K562 (cell line): ENCODE results near the gene GCA. TPM values are rescaled to one million over a fixed set of nuclear protein-coding genes. Genes with fewer than 3 reads are reported as not detected.

Experiments
- ATAC-seq: fragments of 200-7000 bp; cut with Tn5 transposase; 3 replicates; pipeline ENCODE4 v1.9.1; 2020; ENCODE audit warnings: moderate library complexity
- BruUV-seq: library from RNA; stranded (reverse); fragments of 400-500 nt; replicated peaks from 2 replicates; lab custom pipeline; 2021; lab: Mats Ljungman, UMichigan
- CTCF ChIA-PET: fragments of 300-600 bp; formaldehyde crosslinking; extraction: SDS; loops from one replicate; lab custom pipeline; 2021; ENCODE audit warnings: low intra/inter-chr PET ratio; lab: Yijun Ruan, JAX
- POLR2A ChIA-PET: fragments of 300-600, 350-650 bp; sonication (Branson Sonifier 250); formaldehyde crosslinking; extraction: SDS; loops from one replicate; lab custom pipeline; 2021; ENCODE audit warnings: antibody characterized with exemption, inconsistent platforms; lab: Yijun Ruan, JAX
- DNase-seq, 4 experiments: peaks; one replicate each; pipeline versions ENCODE4 v3.0.0 to v3.0.0-alpha.2; 2011 to 2018; ENCODE audit warnings: low spot score in 3 of 4, mixed read lengths in 3 of 4; ENCODE audit errors: extremely low read depth in 1 of 4
- FAIRE-seq: peaks from 2 replicates; lab custom pipeline; 2011; peaks lifted over from hg19 to GRCh38; lab: Jason Lieb, UNC
- H2AFZ ChIP-seq: 2 replicates; pipeline ENCODE4 v1.6.0; 2011; ENCODE audit warnings: low read depth, low read length, control low read depth, inconsistent platforms
- H3K27ac ChIP-seq: fragments of 200-600 bp; 3 replicates; pipeline ENCODE4 v1.8.0; 2011; ENCODE audit warnings: low read depth, mild to moderate bottlenecking, control low read depth, inconsistent platforms, low read length, moderate library complexity, mixed read lengths; ENCODE audit errors: extremely low read depth
- H3K27me3 ChIP-seq, 2 experiments: fragments of 300-600 bp in 1 of 2; 2 replicates in 1 of 2; 3 replicates in 1 of 2; pipeline versions ENCODE4 v1.6.0 to v1.8.0; 2011; ENCODE audit warnings: inconsistent platforms in 2 of 2, low read length in 2 of 2, mild to moderate bottlenecking in 1 of 2, mixed read lengths in 1 of 2, moderate library complexity in 1 of 2; ENCODE audit not compliant: control insufficient read depth in 2 of 2, insufficient read depth in 2 of 2
- H3K36me3 ChIP-seq: fragments of 300-600 bp; 3 replicates; pipeline ENCODE4 v1.8.0; 2011; ENCODE audit warnings: mild to moderate bottlenecking, low read length, inconsistent platforms; ENCODE audit not compliant: control insufficient read depth, insufficient read depth
- H3K4me1 ChIP-seq, 2 experiments: fragments of 200-600 bp in 1 of 2; replicated peaks in 1 of 2; 2 replicates in 1 of 2; 3 replicates in 1 of 2; pipeline versions ENCODE4 v1.5.1 to v1.8.0; 2011; ENCODE audit warnings: inconsistent platforms in 2 of 2, low read length in 2 of 2, mild to moderate bottlenecking in 1 of 2, mixed read lengths in 1 of 2, moderate library complexity in 1 of 2; ENCODE audit not compliant: control insufficient read depth in 2 of 2, insufficient read depth in 2 of 2
- H3K4me2 ChIP-seq: 2 replicates; pipeline ENCODE4 v1.6.1; 2011; ENCODE audit warnings: low read length, control low read depth, inconsistent platforms, mixed read lengths; ENCODE audit not compliant: insufficient read depth
- H3K4me3 ChIP-seq: fragments of 200-600 bp; sonication (generic), shearing (Covaris generic); 2 replicates; pipeline ENCODE4 v1.5.1; 2016; ENCODE audit warnings: control low read depth, inconsistent platforms
- H3K79me2 ChIP-seq: fragments of 200-600 bp; 3 replicates; pipeline ENCODE4 v1.8.0; 2011; ENCODE audit warnings: low read length, inconsistent platforms; ENCODE audit not compliant: control insufficient read depth, insufficient read depth
- H3K9ac ChIP-seq, 2 experiments: 2 replicates each; pipeline versions ENCODE4 v1.6.0 to v1.6.1; 2011; ENCODE audit warnings: low read depth in 2 of 2, low read length in 2 of 2, control low read depth in 1 of 2, inconsistent platforms in 1 of 2, mild to moderate bottlenecking in 1 of 2, mixed read lengths in 1 of 2; ENCODE audit not compliant: insufficient read depth in 1 of 2
- H3K9me1 ChIP-seq: one replicate; pipeline ENCODE4 v1.6.0; 2011; ENCODE audit warnings: inconsistent platforms, mild to moderate bottlenecking, low read length, moderate library complexity; ENCODE audit not compliant: control insufficient read depth, insufficient read depth
- H3K9me3 ChIP-seq: replicated peaks from 2 replicates; pipeline ENCODE4 v1.5.1; 2011; ENCODE audit warnings: low read depth, low read length, inconsistent platforms; ENCODE audit not compliant: control insufficient read depth, insufficient read depth
- H4K20me1 ChIP-seq: replicated peaks from 2 replicates; pipeline ENCODE4 v1.6.1; 2011; ENCODE audit warnings: low read length, inconsistent platforms, mixed read lengths; ENCODE audit not compliant: control insufficient read depth, insufficient read depth
- ATF7 ChIP-seq: fragments of 450-650 bp; IDR thresholded peaks from 2 replicates; pipeline ENCODE4 v1.7.1; 2014; ENCODE audit warnings: mild to moderate bottlenecking, moderate library complexity
- E2F3 ChIP-seq: fragments of 250-450 bp; sonication (Bioruptor Pico); IDR thresholded peaks from 2 replicates; pipeline ENCODE4 v1.4.0; 2020; ENCODE audit warnings: mild to moderate bottlenecking
- E4F1 ChIP-seq: fragments of 250-450 bp; sonication (Bioruptor Pico); IDR thresholded peaks from 2 replicates; pipeline ENCODE4 v1.5.0; 2021; ENCODE audit warnings: mild to moderate bottlenecking, borderline replicate concordance
- ERF ChIP-seq: fragments of 450-650 bp; formaldehyde crosslinking; IDR thresholded peaks from 2 replicates; pipeline ENCODE4 v1.4.0; 2020; ENCODE audit warnings: mild to moderate bottlenecking, mixed read lengths
- EZH2 ChIP-seq: IDR thresholded peaks from 2 replicates; pipeline ENCODE4 v1.6.1; 2012; ENCODE audit warnings: low read depth, mild to moderate bottlenecking, inconsistent platforms, low read length, borderline replicate concordance
- FOXM1 ChIP-seq, 2 experiments: fragments of 450-650 bp in 1 of 2; sonication (generic) in 1 of 2; formaldehyde crosslinking in 1 of 2; IDR thresholded peaks; 2 replicates each; pipeline versions ENCODE4 v1.6.1 to v1.9.0; 2017 to 2022; ENCODE audit warnings: low read depth in 2 of 2, mild to moderate bottlenecking in 2 of 2, missing genetic modification reagents in 1 of 2, moderate library complexity in 1 of 2
- FOXO4 ChIP-seq: fragments of 450-650 bp; formaldehyde crosslinking; IDR thresholded peaks from 2 replicates; pipeline ENCODE4 v1.4.0; 2020; ENCODE audit warnings: mild to moderate bottlenecking, moderate library complexity
- IRF9 ChIP-seq: fragments of 450-650 bp; IDR thresholded peaks from 2 replicates; pipeline ENCODE4 v1.6.1; 2016; ENCODE audit warnings: missing biosample characterization, missing genetic modification characterization
- MAZ ChIP-seq, 2 experiments: fragments of 450-650 bp in 1 of 2; sonication (generic) in 1 of 2; formaldehyde crosslinking; IDR thresholded peaks in 1 of 2; conservative IDR thresholded peaks in 1 of 2; 2 replicates each; pipeline versions ENCODE4 v1.4.0 to v1.5.0; 2020; ENCODE audit warnings: mild to moderate bottlenecking in 1 of 2, missing genetic modification reagents in 1 of 2
- MTA2 ChIP-seq: fragments of 450-650 bp; IDR thresholded peaks from 2 replicates; pipeline ENCODE4 v1.6.1; 2016; ENCODE audit warnings: low read depth
- SMAD1 ChIP-seq: fragments of 150-350 bp; IDR thresholded peaks from 2 replicates; pipeline ENCODE4 v1.6.1; 2014; ENCODE audit warnings: low read length, low read depth; ENCODE audit not compliant: partially characterized antibody
- VEZF1 ChIP-seq: fragments of 200-800 bp; sonication (Bioruptor generic); IDR thresholded peaks from 2 replicates; pipeline ENCODE4 v1.6.1; 2017; ENCODE audit warnings: missing genetic modification characterization, missing compliant biosample characterization
- ZC3H4 ChIP-seq: sonication (generic); formaldehyde crosslinking; IDR thresholded peaks from 2 replicates; pipeline ENCODE4 v1.9.0; 2021; ENCODE audit warnings: missing genetic modification reagents, borderline replicate concordance
- ZNF347 ChIP-seq: fragments of 450-650 bp; formaldehyde crosslinking; IDR thresholded peaks from 2 replicates; pipeline ENCODE4 v1.4.0; 2020; ENCODE audit warnings: low read depth, mild to moderate bottlenecking, moderate library complexity
- in situ Hi-C: fragments of 300-500 bp; cut with MboI; formaldehyde crosslinking; loops from 4 replicates; pipeline ENCODE4 v1.15.0; 2018; ENCODE audit warnings: inconsistent platforms, mixed read lengths
- intact Hi-C: fragments of 100-400 bp; cut with micrococcal nuclease; formaldehyde crosslinking; loops from 2 replicates; pipeline ENCODE4 v1.14.2; 2022
- polyA plus RNA-seq, 8 experiments: library from polyadenylated mRNA; depleted of rRNA in 4 of 8; stranded (reverse) in 5 of 8; unstranded in 3 of 8; fragments of >200 nt; fragmentation: Nextera tagmentation in 2 of 8; fragmentation: Illumina TruSeq in 1 of 8; extraction: Ambion mirVana in 2 of 8; extraction: Trizol in 1 of 8; gene quantifications; 2 replicates each; pipeline versions ENCODE4 v1.2.1 to v1.2.3, GENCODE V29; 2011 to 2014; ENCODE audit warnings: inconsistent platforms in 1 of 8, missing spikeins in 1 of 8
- total RNA-seq, 7 experiments: library from RNA; depleted of rRNA in 6 of 7; stranded (reverse); fragments of >200 nt in 6 of 7; fragmentation: Illumina TruSeq in 2 of 7; extraction: Trizol in 2 of 7; gene quantifications; 2 replicates each; pipeline versions ENCODE4 v1.2.1 to v1.2.3, GENCODE V29; 2011 to 2021; ENCODE audit warnings: low replicate concordance in 1 of 7

The GCA gene
- total and polyA plus RNA-seq, 9 of the 15 experiments (the other 6 are each of a cell fraction or from before 2014, with no cell fraction given) = 0.24 to 0.79 (median 0.41) TPM; not detected in 1

- TF ChIP-seq FOXO4 (CRISPR knock-in tag) = no peak
These were observed 45.1 kb upstream of the GCA start (continued) for GRCh38 chr2:162298669-162299335.

GRCh38 chr2:162300266-162300665 is 43.7 kb upstream of the GCA start:
- Histone ChIP-seq H3K79me2 (no peaks in the 10 kb centered on the region), H2AFZ (no peak overlapping the region), H3K9me1 (no peaks in the 10 kb centered on the region), H3K9ac (no peak overlapping the region), H3K36me3 (no peaks in the 10 kb centered on the region), H3K4me3 (no peak overlapping the region), H3K27ac (no peak overlapping the region), H3K4me2 (no peak overlapping the region), H3K9me3 (no peaks in the 10 kb centered on the region), H3K27me3 (no peaks in the 10 kb centered on the region), H4K20me1 (no peaks in the 10 kb centered on the region), H3K4me1 (no peaks in the 10 kb centered on the region)
- POLR2A ChIA-PET = no interaction called here
- intact Hi-C loops (no loop called here), in situ Hi-C loops (loop anchor here (25.0 kb wide), 1 partner anchor 1038 kb away; no protein-coding TSS in a partner anchor)
- no peak for ATAC-seq
- CTCF ChIA-PET = no interaction called here
- FAIRE-seq = no peak
- no TSS peak for BruUV-seq
- DNase-seq = no peak
- no peak for TF ChIP-seq ATF7
- TF ChIP-seq VEZF1 (CRISPR knock-in tag) = no peak
- TF ChIP-seq E4F1 (CRISPR knock-in tag) = no peak
- TF ChIP-seq SMAD1 = no peak
- no peak for TF ChIP-seq FOXM1 (IDR thresholded peaks at IDR 0.05; ENCODE audit: low read depth)
- no peak for TF ChIP-seq FOXM1 (CRISPR knock-in tag; IDR thresholded peaks at IDR 0.05; ENCODE audit: low read depth)
- no peak for TF ChIP-seq ZNF347 (CRISPR knock-in tag)
- TF ChIP-seq ERF = no peak
- no peak for TF ChIP-seq E2F3 (CRISPR knock-in tag)
- no peak for TF ChIP-seq EZH2
- no peak for TF ChIP-seq MTA2
- TF ChIP-seq IRF9 (tag) = no peak
- TF ChIP-seq ZC3H4 = no peak
- no peak for TF ChIP-seq MAZ (CRISPR knock-in tag; conservative IDR thresholded peaks at IDR 0.05 in 1 of 2, IDR thresholded peaks at IDR 0.05 in 1 of 2)
